ENCODE results near the gene TRIP10.
"Not testable (repeated sequence)": the region's sequence is repeated elsewhere in the genome, so short reads cannot be mapped to it uniquely, and the experiment has no call there.

Gene TRIP10

DNA sequence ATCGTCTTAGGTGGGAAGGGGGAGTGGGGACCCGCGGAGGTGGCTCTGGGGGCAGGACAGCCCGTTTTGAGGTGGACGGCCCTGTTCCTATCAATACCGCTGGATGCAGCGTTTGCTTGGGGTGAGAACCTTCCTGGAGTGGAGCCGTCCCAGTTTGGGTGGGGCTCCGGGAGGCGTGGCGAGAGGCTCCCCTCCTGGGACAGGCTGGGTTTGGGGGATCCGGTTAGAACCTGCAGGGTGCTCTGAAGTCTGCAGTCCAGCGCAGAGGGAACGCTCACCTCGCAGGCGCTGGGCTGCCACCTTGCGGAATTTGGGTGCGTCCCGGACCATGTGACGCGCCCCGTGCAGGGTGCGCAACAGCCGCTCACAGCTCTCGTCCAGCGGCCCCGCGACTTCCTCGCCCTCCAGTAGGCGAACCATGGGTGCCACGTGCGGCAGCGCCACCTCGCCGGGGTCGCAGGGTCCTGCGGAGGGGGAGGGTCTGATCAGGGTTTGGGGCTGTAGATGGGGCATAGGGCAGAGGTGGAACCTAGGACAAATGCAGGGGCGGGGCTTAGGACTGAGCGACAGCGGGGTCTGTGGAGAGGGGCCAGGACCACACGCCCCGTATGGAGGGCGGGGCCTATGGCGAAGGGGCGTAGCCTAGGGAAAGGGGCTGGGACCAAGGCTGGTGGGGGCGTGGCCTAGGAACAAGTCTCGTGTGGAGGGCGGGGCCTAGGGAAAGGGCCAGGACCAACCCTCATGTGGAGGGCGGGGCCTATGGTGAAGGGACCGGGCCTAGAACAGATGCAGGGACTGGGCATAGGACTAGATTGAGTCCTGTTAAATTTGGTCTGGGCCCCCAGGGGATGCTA is 13.9 kb downstream of the TRIP10 start:
- no peaks in the 10 kb centered on the region for H3K4me1 Mint-ChIP-seq
- H3K4me3 Mint-ChIP-seq: peak overlapping the region; percentile 74 to 83 (median 80)
- no peaks in the 10 kb centered on the region for H3K9me3 Mint-ChIP-seq
- H3K27ac Mint-ChIP-seq: peak overlapping the region; percentile 42 to 97 (median 79)
- H3K36me3 Mint-ChIP-seq (ENCODE audit: low read depth): peaks cover 28% of the 10 kb centered on the region
- H3K27me3 Mint-ChIP-seq (ENCODE audit: low read depth): peaks cover 10% of the 10 kb centered on the region
- TF ChIP-seq CTCF (IDR thresholded peaks at IDR 0.05; ENCODE audit: unreplicated experiment in 3 of 3): peak in 2 of 3 experiments; percentile 35 to 46

DNA sequence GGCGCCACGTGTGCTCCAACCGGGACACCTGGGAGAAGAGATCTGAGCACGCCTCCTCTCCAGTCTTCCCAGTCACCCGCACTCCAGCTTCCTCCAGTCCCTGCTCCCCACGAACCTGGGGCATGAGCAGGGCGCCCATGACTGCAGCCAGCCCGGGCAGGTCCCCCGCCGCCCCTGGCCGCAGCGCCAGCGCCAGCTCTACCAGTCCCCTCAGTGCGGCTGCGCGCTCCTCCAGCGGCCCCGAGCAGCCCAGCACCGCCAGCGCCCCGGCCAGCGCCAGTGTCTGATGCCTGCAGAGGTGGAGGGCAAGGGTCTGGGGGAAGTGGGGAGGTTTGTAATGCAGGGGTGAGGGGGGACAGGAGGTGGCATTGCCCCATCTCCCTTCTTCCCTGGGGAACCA is 14.7 kb downstream of the TRIP10 start:
- Mint-ChIP-seq H3K27ac (no peak overlapping the region), H3K27me3 (ENCODE audit: low read depth) (peaks cover 10% of the 10 kb centered on the region), H3K4me1 (no peaks in the 10 kb centered on the region), H3K36me3 (ENCODE audit: low read depth) (peaks cover 22% of the 10 kb centered on the region), H3K4me3 (no peak overlapping the region), H3K9me3 (no peaks in the 10 kb centered on the region)
- no peak for TF ChIP-seq CTCF (IDR thresholded peaks at IDR 0.05; ENCODE audit: unreplicated experiment in 3 of 3)

DNA sequence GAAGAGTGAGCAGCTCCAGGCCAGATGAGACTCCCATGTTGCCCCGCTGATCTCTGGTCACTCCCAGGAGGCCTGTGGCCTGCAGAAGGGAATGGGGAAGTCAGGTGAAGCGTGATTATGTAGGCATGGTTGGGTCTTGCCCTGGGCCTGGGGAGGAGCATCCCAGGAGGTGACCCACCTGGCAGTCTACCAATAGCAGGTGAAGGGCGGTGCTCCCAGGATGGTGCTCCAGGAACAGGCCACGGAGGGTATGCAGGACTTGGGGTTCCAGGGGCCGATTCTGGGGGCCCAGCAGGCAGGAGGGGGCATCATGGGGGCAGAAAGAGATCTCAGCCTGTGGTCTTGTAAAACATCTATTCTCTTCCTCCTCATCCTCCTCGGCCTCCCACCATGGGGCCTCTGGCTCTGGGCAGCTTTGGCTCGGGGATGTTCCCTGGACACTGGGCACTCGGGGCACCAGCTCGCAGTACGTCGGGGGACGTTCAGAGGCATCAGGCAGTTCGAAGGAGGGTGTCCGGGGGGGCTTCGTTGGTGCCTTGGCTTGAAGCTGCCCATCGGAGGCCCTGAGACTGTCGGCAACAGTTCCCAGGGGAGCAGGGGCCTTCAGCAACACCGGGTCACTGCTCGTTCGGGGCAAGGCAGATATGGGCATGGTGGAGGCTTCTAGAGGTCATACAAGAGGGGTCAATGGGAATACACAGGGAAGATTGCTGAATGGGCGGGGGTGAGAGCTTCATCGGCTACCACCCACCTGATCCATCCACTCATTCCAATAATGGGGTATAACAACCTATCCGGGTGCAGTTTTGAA is 15.4 kb downstream of the TRIP10 start:
- Mint-ChIP-seq H3K4me3 (no peak overlapping the region), H3K9me3 (no peaks in the 10 kb centered on the region), H3K4me1 (no peaks in the 10 kb centered on the region), H3K27ac (no peak overlapping the region), H3K27me3 (ENCODE audit: low read depth) (peaks cover 10% of the 10 kb centered on the region), H3K36me3 (ENCODE audit: low read depth) (peaks cover 15% of the 10 kb centered on the region)
- TF ChIP-seq CTCF (IDR thresholded peaks at IDR 0.05; ENCODE audit: unreplicated experiment in 3 of 3): no peak

DNA sequence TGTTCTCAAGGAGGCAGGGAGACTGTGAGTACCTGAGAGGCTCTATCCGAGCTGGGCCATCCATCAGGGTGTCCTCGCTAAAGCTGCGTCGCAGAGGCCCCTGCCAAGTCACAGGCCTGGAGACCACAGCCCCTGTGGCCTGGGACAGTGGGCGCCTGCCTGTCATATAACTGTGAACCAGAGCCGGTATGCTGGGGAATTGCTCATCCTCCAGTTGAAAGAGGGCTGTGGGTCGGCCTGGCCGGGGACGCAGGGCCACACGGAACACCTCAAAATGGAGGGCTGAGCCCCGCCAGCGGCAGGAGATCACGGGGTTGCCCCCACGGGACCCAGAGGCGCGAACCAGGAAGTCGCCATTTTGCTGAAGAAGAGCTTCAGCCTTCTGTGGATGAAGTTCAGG is 21.1 kb downstream of the TRIP10 start:
- Mint-ChIP-seq H3K4me3 (no peak overlapping the region), H3K27ac (no peak overlapping the region), H3K9me3 (no peaks in the 10 kb centered on the region), H3K4me1 (no peaks in the 10 kb centered on the region), H3K36me3 (ENCODE audit: low read depth) (no peaks in the 10 kb centered on the region), H3K27me3 (ENCODE audit: low read depth) (peaks cover 11% of the 10 kb centered on the region)
- no peak for TF ChIP-seq CTCF (IDR thresholded peaks at IDR 0.05; ENCODE audit: unreplicated experiment in 3 of 3)

DNA sequence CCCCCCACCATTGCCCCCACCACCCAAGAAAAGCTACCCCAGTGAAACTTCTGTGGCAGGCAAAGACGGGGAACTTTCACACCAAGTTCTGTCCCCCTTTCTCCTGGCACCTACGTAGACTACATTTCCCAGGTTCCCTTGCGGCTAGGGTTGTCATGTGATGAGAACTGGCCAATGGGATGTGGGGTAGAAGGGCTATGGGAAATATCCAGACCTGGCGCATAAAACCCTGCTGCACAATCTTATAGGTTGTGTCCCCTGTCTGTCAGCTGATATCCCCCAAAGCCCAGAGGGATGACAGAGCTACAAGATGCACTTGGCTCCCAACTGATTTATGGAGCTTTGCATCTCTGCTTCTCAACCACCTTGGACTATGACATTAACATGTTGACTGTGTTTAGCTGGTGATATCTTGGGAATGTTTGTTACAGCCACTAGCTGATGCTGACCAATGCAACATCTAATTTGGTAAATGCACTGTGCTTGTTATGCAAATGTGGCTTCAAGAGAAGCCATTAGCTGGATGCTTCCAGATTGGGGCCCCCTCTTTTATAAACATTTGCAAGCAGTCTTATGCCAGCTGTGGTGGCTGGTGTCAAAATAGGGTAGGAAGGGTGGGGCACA is 21.7 kb downstream of the TRIP10 start:
- peaks cover 3% of the 10 kb centered on the region for H3K4me1 Mint-ChIP-seq
- no peaks in the 10 kb centered on the region for H3K9me3 Mint-ChIP-seq

GRCh38 chr19:6762253-6762797 is 22.8 kb downstream of the TRIP10 start:
- peaks cover 28% of the 10 kb centered on the region for H3K27me3 Mint-ChIP-seq (ENCODE audit: low read depth)
- not testable (repeated sequence) for H3K4me3 Mint-ChIP-seq
- H3K4me1 Mint-ChIP-seq: peaks cover 11% of the 10 kb centered on the region

More for the DNA sequence above, 21.7 kb downstream of the TRIP10 start:
- Mint-ChIP-seq H3K27ac (no peak overlapping the region), H3K27me3 (ENCODE audit: low read depth) (peaks cover 16% of the 10 kb centered on the region), H3K36me3 (ENCODE audit: low read depth) (no peaks in the 10 kb centered on the region), H3K4me3 (no peak overlapping the region)
- no peak for TF ChIP-seq CTCF (IDR thresholded peaks at IDR 0.05; ENCODE audit: unreplicated experiment in 3 of 3)

More at GRCh38 chr19:6762253-6762797, 22.8 kb downstream of the TRIP10 start:
- not testable (repeated sequence) for H3K9me3 Mint-ChIP-seq; H3K27ac Mint-ChIP-seq; H3K36me3 Mint-ChIP-seq (ENCODE audit: low read depth)

Measured in nephron (organoid).